GM19239 (cell line): Measurements from ENCODE around the gene CNOT6.
"Not testable (repeated sequence)": the region's sequence is repeated elsewhere in the genome, so short reads cannot be mapped to it uniquely, and the experiment has no call there.

Experiments used
- DNase-seq: peaks from one replicate; pipeline ENCODE4 v3.0.0; 2011; ENCODE audit warnings: low spot score; ENCODE audit not compliant: insufficient read length
- FAIRE-seq: peaks from 2 replicates; lab custom pipeline; 2011; peaks lifted over from hg19 to GRCh38; lab: Jason Lieb, UNC

Gene CNOT6

DNA sequence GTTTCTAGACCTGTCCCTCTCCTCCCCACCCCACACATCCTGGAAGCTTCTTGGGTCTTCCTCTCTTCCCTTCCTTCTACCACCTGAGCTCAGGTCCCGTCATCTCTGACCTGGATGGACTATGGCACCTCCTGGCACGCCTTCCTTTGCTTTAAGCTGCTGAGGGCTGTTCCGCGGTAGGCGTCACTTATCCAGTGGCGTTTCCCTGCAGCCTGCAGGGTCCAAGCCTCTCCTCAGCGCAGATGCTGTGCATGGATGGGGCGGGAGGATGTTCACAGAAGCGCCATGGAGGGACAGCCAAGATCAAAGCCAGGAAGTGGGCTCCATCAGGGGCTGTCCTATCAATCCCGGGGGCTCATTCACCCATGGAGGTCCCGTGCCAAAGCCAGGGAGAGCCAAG is 23.8 kb upstream of the CNOT6 start:
- FAIRE-seq (no peak), DNase-seq (no peak)

DNA sequence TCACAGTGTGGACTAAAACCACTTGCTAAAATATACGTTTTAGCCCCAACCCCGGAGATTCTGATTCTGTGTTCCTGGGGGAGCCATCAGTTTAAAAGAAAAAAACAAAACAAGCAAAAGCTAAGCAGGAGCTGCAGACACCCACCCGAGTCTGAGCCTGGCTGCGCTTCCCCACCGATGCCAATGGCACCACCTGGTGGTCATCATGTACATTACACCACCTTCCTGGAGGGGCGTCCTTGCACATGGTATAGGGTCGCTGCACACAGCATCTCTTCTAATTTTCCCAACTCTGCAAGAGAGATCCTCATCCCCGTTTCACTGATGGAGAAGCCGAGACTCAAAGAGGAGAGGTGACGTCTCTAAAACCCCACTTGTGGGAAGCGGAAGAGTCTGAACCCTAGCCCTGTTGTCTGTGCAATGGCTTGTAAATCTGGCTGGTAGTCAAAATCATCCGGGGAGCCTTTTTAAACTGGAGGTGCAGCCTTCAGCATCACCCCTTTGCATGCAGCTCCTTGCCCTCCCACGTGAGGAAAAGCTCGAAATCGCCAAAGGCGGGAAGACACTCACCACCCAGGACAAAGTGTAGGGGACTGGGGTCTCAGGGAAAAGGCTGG is 23.1 kb upstream of the CNOT6 start:
- FAIRE-seq, result peak; percentile 76
- DNase-seq, result peak; percentile 74

DNA sequence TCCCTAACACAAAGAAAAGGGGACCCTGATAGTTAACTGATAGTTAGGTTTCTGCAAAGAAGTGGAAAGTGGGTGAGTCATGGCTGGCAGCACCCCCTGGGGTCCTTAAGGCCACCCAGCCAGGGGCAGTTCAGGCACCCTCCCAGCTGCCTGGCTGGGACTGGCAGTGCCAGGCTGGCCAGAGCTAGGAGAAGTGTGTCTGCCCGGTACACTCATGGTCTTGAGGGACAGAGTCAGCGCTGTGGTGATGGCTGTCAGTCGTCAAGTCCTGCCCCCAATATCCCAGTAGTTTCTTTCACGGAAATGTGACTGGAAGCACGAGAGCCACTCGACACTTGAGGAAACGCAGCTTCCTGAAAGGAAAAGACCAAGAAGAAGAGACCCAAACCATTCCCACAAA is 22.3 kb upstream of the CNOT6 start:
- FAIRE-seq, result no peak
- no peak for DNase-seq

DNA sequence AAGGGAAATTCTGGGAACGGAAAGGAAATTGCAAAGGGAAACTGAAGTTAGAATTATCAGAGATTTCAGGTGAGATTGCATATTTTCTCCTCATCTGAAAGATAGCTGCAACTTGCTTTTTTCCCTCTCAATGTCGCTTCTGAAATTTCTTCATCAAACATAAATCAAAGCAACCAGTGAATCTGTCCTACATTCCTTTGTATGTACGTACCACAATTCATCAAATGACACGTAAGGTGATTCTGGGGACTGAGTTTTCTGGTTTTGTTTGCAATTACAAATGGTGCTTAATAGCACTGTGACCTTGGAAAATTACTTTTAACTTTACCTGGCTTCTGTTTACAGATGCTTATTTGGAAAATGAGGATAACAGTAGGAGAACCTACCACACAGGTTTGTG is 21.9 kb upstream of the CNOT6 start:
- no peak for FAIRE-seq
- no peak for DNase-seq

DNA sequence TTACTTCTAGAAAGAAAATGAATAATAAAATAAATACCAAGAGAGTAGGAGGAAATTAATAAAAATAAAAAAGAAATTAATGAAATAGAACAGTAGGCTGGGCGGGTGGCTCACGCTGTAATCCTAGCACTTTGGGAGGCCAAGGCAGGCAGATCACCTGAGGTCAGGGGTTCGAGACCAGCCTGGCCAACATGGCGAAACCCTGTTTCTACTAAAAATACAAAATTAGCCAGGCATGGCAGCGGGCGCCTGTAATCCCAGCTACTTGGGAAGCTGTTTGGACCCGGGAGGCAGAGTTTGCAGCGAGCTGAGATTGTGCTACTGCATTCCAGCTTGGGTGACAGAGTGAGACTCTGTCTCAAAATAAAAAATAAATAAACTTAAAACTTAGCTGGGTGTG is 20.8 kb upstream of the CNOT6 start:
- not testable (repeated sequence) for DNase-seq, FAIRE-seq

DNA sequence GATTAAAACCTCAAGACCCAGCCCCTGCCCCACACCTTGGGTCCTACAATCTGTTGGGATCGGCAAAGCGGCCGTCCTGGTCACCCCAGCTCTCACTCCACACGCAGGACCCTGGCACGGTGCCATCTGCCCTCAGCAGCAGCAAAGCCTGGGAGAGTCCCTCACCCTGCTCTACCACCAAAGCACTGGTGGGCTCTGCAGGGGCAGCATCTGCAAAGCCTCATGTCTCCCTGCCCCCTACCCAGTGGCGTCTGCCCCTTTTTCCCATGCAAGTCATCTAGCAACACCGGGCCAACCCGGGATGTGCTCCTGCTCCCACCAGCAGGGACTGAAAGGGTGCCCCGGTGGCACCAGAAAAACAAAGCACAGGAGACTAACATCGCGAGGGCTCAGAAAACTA is 19.6 kb upstream of the CNOT6 start:
- FAIRE-seq (no peak), DNase-seq (no peak)

DNA sequence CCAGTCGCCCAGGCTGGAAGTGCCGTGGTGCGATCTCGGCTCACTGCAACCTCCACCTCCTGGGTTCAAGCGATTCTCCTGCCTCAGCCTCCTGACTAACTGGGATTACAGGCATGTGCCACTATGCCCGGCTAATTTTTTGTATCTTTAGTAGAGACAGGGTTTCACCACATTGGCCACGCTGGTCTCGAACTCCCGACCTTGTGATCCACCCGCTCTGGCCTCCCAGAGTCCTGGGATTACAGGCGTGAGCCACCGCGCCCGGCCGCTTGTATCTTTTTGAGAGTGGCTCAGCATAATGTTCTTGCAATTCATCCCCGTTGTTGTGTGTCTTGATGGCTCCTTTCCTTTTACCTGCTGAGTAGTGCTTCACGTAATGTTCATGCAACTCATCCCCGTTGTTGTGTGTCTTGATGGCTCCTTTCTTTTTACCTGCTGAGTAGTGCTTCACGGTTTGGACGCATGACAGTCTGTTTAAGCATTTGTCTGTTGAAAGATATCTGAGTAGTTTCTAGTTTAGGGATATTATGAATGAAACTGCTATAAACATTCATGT is 18.1 kb upstream of the CNOT6 start:
- not testable (repeated sequence) for FAIRE-seq, DNase-seq

DNA sequence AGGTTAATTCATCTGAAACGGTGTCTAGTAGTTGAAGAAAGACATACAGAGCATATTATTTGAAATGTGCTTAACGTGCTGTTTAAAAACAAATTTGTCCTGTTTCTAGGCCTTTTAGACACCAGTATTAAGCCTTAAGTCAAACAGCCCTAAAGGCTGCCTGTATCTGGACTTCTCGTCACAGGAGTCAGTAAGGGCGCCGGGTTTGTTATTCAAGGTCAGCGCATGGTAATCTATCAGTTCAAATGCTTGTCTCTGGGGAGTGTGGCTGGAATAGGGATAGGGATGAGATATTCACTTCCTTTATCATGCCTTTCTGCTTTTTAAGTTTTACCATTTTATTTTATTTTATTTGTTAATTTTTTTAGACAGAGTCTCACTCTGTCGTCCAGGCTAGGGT is 9.4 kb upstream of the CNOT6 start:
- no peak for FAIRE-seq
- no peak for DNase-seq

DNA sequence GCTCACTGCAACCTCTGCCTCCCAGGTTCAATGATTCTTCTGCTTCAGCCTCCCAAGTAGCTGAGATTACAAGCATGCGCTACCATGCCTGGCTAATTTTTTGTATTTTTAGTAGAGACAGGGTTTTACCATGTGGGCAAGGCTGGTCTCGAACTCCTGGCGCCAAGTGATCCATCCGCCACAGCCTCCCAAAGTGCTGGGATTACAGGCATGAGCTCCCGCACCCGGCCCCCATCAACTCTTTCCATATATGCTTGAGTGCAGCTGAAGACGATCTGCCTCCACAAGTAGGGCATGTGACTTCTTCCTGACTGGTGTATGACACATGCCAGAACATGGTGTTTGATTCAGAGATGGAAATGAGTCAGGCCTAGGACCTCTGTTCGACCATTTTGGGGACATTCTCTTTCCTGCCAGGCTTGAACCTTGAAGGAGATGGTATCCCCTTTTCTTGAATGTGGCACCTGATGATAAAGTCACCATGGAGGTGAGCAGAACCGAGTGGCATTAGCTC is 7.5 kb upstream of the CNOT6 start:
- FAIRE-seq, result no peak
- no peak for DNase-seq

DNA sequence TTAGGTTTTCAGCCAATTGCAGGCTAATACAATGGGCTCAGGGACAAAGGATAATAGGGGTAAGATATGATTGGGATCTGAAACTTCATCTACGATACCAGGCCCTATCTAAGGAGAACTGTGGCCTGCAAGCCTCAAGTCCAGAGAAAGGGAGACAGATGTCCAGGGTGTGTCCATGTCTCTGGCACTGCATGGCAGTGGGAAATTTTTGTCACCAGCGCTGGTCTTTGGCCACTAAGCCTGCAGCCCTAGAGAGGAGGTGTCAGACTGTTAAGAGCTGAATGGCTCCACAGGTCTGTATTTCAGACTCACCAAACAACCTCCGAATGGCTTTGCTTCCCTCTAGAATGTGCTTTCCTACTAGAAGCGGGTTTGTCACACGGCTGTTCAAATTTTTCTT is 6.6 kb upstream of the CNOT6 start:
- FAIRE-seq, result no peak
- DNase-seq, result no peak

DNA sequence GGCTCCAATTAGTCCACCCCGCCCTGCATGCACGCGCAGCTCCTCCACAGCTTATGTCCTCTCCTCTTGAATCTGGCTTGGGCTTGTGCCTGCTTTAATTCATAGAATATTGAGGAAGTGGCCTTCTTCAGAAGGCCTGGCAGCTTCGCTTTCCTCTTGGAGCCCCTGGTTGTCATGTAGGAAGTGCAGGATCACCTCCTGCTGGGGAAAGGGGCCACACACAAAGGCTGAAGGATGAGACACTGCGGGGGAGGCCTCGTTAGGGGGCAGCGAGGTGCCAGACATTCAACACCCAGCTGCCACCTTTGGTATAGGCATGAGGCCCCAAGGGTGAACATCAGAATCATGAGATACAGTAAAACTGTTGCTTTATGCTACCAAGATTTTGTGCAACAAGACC is 2.7 kb upstream of the CNOT6 start:
- DNase-seq, result no peak
- FAIRE-seq, result no peak

DNA sequence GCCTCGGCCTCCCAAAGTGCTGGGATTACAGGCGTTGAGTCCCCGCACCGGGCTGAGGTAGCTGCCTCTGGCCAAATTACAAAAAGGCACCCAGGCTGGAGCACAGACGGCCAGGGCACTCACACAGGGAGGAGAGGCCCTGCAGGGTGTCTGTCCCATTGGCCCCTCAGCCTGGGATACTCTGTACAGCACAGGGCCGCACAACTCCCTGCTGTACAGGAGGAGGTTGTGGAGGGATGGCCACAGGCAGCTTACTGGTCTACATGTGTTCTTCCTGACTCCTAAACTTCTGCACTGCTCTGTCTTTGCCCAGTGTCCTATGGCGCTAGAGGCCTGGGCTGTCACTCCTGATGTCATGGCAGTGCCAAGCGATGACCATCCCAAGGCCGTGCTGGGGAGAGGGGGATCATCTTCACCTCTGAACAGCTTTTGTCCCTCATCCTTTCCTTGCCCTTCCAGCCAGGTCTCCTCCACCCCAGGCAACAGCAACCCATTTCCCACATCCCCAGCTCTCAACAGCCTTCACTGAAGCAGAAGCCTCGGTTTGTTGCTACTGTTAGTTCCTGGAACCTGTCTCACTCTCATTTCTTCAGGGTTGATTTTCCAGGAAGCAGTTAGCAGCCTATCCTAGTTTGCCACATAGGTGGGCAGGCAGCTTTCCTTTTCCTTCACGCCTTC is 1.8 kb upstream of the CNOT6 start:
- FAIRE-seq (no peak), DNase-seq (no peak)

DNA sequence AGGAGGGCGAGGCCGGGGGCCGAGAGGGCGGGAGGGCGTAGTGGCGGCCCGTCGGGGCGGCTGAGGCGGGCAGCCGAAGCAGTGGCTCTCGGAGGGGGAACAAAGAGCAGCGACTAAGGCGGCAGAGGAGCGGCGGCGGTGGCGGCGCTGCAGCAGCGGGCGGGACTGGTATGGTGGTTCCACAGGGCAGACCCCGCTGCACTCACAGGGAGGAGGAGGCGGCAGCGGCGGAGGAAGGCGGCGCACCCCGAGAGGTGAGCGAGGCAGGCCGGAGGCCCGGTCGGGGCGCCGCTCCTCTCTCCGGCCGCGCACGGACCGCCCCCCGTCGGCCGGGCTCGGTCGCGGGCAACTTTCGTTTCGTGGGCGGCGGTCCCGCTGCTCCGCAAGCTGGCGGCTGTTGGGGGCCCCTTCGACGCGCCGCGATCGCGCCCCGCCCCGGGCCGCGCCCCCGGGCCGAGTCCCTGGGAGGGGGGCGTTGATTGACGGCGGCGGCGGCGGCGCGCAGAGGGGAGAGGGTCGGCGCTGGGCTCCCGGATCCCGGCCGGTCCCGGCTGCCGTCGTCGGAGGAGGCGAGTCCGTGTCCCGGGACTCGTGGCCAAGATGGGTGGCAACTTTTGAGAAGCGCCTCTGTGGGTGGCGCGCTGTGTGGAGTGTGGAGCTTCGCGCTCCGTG is 467 bp downstream of the CNOT6 start:
- FAIRE-seq (no peak), DNase-seq (peak; percentile 40)

DNA sequence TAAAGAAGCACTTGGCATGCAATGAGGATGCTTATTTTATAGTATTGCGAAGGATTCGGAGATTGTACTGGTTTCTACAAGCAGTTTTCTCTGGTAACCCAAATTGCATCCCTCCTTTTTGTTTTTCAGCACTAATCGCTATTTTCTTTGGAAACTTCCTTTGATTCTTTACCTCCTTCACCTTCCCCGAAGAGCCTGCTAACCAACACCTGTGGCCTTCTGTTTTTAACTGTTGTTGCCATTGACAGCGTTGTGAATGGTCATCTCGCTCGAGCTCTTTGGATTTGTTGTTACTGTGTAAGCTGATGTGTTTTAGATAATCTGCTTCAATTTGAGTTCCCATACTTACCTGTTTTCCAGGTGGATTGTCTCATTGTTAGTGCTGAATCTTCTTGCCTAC is 1.1 kb downstream of the CNOT6 start:
- DNase-seq, result no peak

DNA sequence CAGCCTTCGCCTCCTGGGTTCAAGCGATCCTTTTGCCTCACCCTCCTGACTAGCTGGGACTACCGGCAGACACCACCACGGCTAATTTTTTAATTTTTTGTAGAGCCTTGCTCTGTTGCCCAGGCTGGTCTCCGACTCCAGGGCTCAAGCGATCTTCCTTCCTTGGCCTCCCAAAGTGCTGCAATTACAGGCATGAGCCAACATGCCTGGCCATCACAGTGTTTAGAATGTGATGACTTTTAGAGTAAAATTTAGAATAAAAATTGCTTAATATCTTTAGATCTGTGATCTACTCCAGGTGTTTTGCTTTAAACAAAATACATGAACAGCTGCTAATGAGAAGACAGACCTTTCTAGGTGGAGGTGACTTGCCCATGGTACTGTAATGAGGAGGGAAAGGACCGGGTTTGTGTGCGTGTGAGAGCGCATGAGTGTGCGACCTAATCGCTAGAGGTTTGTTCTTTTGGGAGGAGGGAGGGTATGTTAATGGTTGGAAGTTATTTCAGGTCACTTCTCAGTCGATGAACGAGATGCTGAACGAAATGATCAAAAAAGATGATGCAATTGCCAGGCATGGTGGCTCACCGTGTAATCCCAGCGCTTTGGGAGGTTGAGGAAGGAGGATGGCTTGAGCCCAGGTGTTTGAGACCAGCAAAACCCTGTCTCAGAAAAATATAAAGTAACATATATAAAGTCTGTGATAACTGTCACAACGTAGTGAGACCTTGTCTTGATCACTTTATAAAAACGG is 2.0 kb downstream of the CNOT6 start:
- FAIRE-seq (no peak), DNase-seq (no peak)

More for the DNA sequence above, 1.1 kb downstream of the CNOT6 start:
- no peak for FAIRE-seq

DNA sequence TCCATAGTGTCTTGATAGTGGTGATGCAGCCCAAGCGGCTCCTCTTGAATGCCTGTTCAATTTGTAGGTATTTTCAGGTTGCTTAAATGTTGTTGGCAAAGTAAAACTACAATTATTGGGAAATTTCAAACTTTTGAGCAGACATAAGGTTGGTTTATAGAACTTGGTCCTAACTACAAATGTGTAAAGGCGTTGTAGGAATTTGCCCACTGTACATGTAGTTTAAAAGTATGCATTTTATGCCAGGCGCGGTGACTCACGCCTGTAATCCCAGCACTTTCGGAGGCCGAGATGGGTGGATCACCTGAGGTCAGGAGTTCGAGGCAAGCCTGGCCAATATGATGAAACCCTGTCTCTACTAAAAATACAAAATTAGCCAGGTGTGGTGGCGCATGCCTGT is 2.6 kb downstream of the CNOT6 start:
- DNase-seq, FAIRE-seq: not testable (repeated sequence)

DNA sequence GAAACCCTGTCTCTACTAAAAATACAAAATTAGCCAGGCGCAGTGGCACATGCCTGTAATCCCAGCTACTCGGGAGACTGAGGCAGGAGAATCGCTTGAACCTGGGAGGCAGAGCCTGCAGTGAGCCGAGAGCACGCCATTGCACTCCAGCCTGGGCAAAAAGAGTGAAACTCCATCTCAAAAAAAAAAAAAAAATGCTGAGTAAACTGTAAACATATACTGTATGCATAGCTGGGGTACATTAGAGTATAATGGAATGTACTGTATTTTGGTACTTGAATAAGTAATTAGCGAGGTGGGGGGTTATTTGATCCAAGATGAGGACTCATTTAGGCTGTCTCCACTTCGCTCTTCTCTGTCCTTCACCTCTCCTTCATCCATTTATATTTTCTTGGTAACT is 3.7 kb downstream of the CNOT6 start:
- FAIRE-seq, DNase-seq: not testable (repeated sequence)

DNA sequence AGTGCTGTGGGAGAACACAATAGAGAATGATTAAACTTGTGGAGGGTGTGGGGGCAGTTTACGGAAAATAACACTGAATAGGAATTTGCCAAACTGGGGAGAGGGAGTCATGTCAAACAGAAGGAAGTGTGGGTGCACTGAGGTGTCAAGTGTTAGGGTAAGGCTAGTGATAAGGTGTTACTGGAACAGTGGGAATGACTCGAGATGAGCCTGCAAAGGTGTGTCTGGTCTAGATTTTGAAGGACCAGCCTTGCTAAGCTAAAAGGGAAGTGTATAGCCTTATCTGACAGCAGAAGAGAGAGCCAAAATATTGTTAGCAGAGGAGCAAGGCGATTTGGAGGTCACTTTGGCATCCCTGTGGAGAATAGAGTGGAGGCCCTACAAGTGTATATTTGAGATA is 4.2 kb downstream of the CNOT6 start:
- FAIRE-seq (no peak), DNase-seq (no peak)

DNA sequence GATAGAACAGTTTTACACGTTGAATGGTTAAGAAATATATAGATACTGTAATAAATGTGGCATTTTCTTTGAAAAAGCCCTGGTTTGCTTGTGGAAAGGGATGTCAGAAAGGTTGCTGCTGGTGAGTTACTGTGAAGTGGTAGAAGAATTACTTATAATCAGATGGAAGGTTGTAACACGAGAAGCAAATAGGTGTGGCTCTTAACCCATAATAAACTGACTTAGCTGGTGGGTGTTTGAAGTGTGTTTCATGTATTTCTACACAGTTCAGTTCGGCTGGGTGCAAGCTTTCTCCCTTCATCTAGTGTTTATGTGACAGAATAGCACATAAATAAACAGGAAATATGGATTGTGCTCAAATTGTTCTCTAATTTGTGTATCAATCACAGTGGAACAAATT is 5.5 kb downstream of the CNOT6 start:
- FAIRE-seq (no peak), DNase-seq (no peak)

DNA sequence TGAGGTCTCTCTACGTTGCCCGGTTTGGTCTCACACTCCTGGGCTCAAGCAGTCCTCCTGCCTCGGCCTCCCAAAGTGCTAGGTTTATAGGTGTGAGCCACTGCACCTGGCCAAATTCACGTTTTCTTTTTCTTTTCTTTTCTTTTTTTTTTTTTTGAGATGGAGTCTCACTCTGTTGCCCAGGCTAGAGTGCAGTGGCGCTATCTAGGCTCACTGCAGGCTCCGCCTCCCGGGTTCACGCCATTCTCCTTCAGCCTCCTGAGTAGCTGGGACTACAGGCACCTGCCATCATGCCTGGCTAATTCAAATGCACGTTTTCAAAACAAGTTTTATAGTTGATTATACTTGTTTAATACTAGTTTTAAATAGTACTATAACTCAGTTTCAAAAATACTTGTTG is 6.1 kb downstream of the CNOT6 start:
- not testable (repeated sequence) for DNase-seq, FAIRE-seq
